ENCODE results near the gene MTNR1B. TPM values are rescaled to one million over a fixed set of nuclear protein-coding genes. Genes with fewer than 3 reads are reported as not detected.

Gene MTNR1B
- total and polyA plus RNA-seq, 10 of the 15 experiments (the other 5 are each of a cell fraction or from before 2014, with no cell fraction given) = not detected

DNA sequence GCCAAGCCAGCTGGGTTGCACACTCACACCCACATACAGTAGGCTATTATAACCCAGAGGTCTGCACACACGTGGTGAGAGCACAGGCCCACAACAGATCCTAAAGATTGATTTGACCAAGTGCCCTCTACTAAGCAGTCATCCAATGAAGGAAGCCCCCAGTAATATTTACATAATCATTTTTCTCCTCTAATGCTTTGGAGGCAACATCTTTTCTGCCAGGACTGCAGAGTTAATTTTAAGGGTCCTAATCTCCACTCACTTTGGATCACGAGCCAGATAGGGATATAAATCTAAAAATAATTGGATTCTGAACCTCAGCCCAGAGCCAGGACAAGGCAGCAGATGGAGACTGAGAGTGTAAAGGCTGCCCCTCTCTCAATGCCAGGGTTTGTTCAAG, 49.1 kb upstream of the MTNR1B start:
- ChIA-PET RAD21 (ENCODE audit: unreplicated experiment) (no interaction called here), SMC1A (ENCODE audit: uncharacterized antibody, unreplicated experiment) (no interaction called here), POLR2A (no interaction called here), CTCF (no interaction called here)
- H3K4me1 ChIP-seq (ENCODE audit: control insufficient read depth, insufficient read depth, low read length) = no peaks in the 10 kb centered on the region
- H3K36me3 ChIP-seq (ENCODE audit: control insufficient read depth in 2 of 2, insufficient read depth in 2 of 2, low read length in 1 of 2) = no peaks in the 10 kb centered on the region
- no peak overlapping the region for H3K4me3 ChIP-seq
- WGBS (ENCODE audit: insufficient coverage, insufficient replicate concordance, low lambda C conversion rate, missing lambda C conversion rate) = 0% methylated on average over 2 of the region's 2 CpGs
- no peaks in the 10 kb centered on the region for H4K20me1 ChIP-seq (ENCODE audit: control insufficient read depth, insufficient read depth)
- intact Hi-C loops (cut with micrococcal nuclease; ENCODE audit: unreplicated experiment) = no loop called here
- no peak for FAIRE-seq
- no peak overlapping the region for H2AFZ ChIP-seq (ENCODE audit: control insufficient read depth, low read depth, low read length)
- TF ChIP-seq NR2F1 (conservative IDR thresholded peaks at IDR 0.05) (no peak), SREBF2 (IDR thresholded peaks at IDR 0.05; ENCODE audit: low read length) (no peak), STAT1 (conservative IDR thresholded peaks at IDR 0.05) (no peak), ASH2L (IDR thresholded peaks at IDR 0.05; ENCODE audit: borderline replicate concordance, low read depth) (no peak), ZNF687 (IDR thresholded peaks at IDR 0.05) (no peak), SIN3A (IDR thresholded peaks at IDR 0.05; ENCODE audit: low read depth, low read length) (no peak), RAD21 (IDR thresholded peaks at IDR 0.05; ENCODE audit: insufficient read depth, low read depth, low read length) (no peak), BRCA1 (IDR thresholded peaks at IDR 0.05; ENCODE audit: low read depth, low read length) (no peak), SPI1 (IDR thresholded peaks at IDR 0.05; ENCODE audit: borderline replicate concordance, insufficient read depth, low read depth, low read length) (no peak), IRF3 (IDR thresholded peaks at IDR 0.05) (no peak), WRNIP1 (IDR thresholded peaks at IDR 0.05; ENCODE audit: borderline replicate concordance, low read depth, low read length) (no peak)
- H3K9me3 ChIP-seq (replicated peaks; ENCODE audit: control insufficient read depth, insufficient read depth, low read length) = no peaks in the 10 kb centered on the region; the same call in 2 of the 3 replicates
- H3K27ac ChIP-seq (ENCODE audit: control insufficient read depth, insufficient read depth) = no peak overlapping the region
- no TSS peak for BruUV-seq (replicated peaks)
- H3K9ac ChIP-seq (ENCODE audit: control insufficient read depth, insufficient read depth, low read length) = no peak overlapping the region
- no peak overlapping the region for H3K4me2 ChIP-seq (ENCODE audit: control insufficient read depth, insufficient read depth)
- H3K79me2 ChIP-seq (ENCODE audit: control insufficient read depth, insufficient read depth, low read length) = no peaks in the 10 kb centered on the region
- ATAC-seq = no peak
- no peak for DNase-seq (ENCODE audit: low read depth, low spot score)
- in situ Hi-C loops (cut with MboI) = no loop called here
- H3K27me3 ChIP-seq (replicated peaks in 1 of 2; ENCODE audit: control insufficient read depth in 2 of 2, insufficient read depth in 2 of 2, low read length in 1 of 2) = no peaks in the 10 kb centered on the region
